Measurements from ENCODE around the gene RPS19. TPM values are rescaled to one million over a fixed set of nuclear protein-coding genes. Genes with fewer than 3 reads are reported as not detected.

Gene RPS19
- total RNA-seq, 4 donors from 2014 or later: 1,057 to 2,332 (median 1,706) TPM

DNA sequence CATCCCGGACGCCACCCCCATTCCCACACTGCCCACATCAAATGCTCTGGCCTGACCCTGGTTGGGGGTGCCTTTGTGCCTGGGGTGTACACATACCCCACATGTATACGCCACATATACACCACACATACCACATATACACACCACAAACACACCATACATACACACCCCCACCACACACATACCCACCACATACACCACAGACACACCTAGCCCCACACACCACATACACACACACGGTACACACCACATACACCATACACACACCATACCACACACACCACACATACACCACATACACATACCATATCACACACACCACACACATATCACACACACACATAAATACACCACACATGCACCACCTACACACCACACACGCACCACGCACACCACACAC is 58.0 kb downstream of the RPS19 start:
- H3K27me3 ChIP-seq: peaks cover 91% of the 10 kb centered on the region

DNA sequence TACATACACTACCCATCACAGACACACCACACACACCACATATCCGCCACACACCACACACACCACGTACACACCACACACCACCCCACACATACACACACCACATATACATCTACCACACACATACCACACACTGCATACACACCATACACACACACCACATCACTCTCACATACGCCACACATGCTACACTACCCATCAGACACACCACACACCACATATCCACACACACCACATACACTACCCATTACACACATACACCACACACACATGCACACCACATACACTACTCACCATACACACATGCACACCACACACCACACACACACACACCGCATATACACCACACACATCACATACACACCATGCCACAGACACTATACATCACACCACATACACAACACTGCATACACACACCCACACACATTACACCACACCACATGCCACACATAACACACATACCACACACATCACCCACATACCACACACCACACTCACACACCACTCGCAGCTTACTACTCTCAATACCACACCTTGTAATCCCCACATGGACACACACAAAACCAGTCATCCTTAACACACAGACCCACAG is 58.7 kb downstream of the RPS19 start:
- WGBS: 90% methylated on average over 5 of the region's 5 CpGs
- Histone ChIP-seq H3K36me3 (no peaks in the 10 kb centered on the region), H3K27ac (no peak overlapping the region), H3K9me3 (no peaks in the 10 kb centered on the region), H3K4me3 (no peak overlapping the region), H3K4me1 (peaks cover 6% of the 10 kb centered on the region), H3K27me3 (peaks cover 91% of the 10 kb centered on the region)
- no peak for DNase-seq (ENCODE audit: low spot score in 2 of 2)
- TF ChIP-seq POLR2A (IDR thresholded peaks at IDR 0.05) (no peak), POLR2AphosphoS5 (IDR thresholded peaks at IDR 0.05) (no peak), EP300 (IDR thresholded peaks at IDR 0.05) (no peak)
- TF ChIP-seq, protein P1, sequence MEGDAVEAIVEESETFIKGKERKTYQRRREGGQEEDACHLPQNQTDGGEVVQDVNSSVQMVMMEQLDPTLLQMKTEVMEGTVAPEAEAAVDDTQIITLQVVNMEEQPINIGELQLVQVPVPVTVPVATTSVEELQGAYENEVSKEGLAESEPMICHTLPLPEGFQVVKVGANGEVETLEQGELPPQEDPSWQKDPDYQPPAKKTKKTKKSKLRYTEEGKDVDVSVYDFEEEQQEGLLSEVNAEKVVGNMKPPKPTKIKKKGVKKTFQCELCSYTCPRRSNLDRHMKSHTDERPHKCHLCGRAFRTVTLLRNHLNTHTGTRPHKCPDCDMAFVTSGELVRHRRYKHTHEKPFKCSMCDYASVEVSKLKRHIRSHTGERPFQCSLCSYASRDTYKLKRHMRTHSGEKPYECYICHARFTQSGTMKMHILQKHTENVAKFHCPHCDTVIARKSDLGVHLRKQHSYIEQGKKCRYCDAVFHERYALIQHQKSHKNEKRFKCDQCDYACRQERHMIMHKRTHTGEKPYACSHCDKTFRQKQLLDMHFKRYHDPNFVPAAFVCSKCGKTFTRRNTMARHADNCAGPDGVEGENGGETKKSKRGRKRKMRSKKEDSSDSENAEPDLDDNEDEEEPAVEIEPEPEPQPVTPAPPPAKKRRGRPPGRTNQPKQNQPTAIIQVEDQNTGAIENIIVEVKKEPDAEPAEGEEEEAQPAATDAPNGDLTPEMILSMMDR (IDR thresholded peaks at IDR 0.05): no peak

More for the DNA sequence above, 58.0 kb downstream of the RPS19 start:
- no peak overlapping the region for H3K4me3 ChIP-seq
- no peak overlapping the region for H3K27ac ChIP-seq
- H3K36me3 ChIP-seq: no peaks in the 10 kb centered on the region
- no peak for DNase-seq (ENCODE audit: low spot score in 2 of 2)
- 84% methylated on average over 6 of the region's 6 CpGs for WGBS
- H3K4me1 ChIP-seq: peaks cover 10% of the 10 kb centered on the region
- H3K9me3 ChIP-seq: no peaks in the 10 kb centered on the region
- no peak for TF ChIP-seq POLR2AphosphoS5 (IDR thresholded peaks at IDR 0.05)

DNA sequence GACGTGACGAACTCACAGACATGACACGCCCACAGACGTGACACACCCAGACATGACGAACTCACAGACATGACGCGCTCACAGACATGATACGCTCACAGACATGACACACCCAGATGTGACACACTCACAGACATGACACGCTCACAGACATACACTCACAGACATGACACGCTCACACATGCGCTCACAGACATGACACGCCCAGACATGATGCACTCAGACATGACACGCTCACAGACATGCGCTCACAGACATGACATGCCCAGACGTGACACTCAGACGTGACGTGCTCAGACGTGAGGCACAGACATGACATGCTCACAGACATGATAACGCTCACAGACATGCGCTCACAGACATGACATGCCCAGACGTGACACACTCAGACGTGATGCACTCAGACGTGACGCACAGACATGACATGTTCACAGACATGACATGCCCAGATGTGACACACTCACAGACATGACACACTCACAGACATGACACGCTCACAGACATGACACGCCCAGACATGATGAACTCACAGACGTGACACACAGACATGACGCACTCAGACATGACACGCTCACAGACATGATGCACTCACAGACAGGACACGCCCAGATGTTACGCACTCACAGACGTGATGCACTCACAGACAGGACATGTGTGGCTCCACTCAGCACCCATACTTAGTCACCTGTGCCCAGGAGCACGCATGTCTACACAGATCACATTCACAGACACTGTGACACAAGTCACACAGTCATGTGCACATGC is 60.1 kb downstream of the RPS19 start:
- DNase-seq (ENCODE audit: low spot score in 2 of 2): no peak
- Histone ChIP-seq H3K27me3 (peaks cover 93% of the 10 kb centered on the region), H3K27ac (no peak overlapping the region), H3K4me1 (peaks cover 3% of the 10 kb centered on the region), H3K36me3 (no peaks in the 10 kb centered on the region), H3K9me3 (no peaks in the 10 kb centered on the region), H3K4me3 (no peak overlapping the region)
- 80% methylated on average over 22 of the region's 33 CpGs for WGBS
- TF ChIP-seq POLR2A (IDR thresholded peaks at IDR 0.05) (no peak), POLR2AphosphoS5 (IDR thresholded peaks at IDR 0.05) (no peak), EP300 (IDR thresholded peaks at IDR 0.05) (no peak)
- TF ChIP-seq, protein P1 (IDR thresholded peaks at IDR 0.05): no peak

DNA sequence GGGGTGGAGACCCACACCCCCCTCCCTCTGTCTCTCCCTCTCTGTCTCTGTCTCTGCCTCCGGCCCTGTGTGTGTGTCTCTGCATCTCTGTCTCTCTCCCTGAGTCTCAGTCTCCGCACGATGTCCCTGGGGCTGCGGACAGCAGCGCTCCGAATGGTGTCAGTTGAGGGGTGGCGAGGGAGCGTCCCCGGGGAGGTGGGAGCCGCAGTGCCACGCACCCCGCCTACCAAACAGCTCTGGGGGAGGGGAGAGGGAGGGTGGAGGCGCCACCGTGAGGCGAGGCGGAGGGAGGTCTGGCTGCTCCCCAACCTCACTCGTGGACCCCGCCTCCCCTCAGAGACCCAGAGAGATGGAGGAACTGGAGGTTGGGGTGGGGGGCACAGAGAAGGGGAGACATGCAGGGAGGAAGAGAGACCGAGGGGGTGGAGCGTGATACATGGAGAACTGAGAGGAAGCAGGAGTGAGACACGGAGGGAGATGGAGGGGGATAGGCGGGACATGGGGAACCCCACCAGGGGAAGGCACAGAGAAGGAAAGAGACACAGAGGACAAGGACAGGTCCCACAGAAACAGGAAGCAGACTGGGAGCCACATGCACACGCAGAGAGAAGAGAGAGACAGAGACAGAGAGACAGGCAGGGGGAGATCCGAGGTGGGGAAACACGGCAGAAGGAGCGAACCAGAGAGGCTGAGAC is 61.0 kb downstream of the RPS19 start:
- DNase-seq (ENCODE audit: low spot score in 2 of 2): no peak
- no peak overlapping the region for H3K27ac ChIP-seq
- H3K4me1 ChIP-seq: no peaks in the 10 kb centered on the region
- no peaks in the 10 kb centered on the region for H3K9me3 ChIP-seq
- no peaks in the 10 kb centered on the region for H3K36me3 ChIP-seq
- TF ChIP-seq, protein P1 (IDR thresholded peaks at IDR 0.05): no peak
- TF ChIP-seq POLR2AphosphoS5 (IDR thresholded peaks at IDR 0.05) (no peak), POLR2A (IDR thresholded peaks at IDR 0.05) (no peak), EP300 (IDR thresholded peaks at IDR 0.05) (no peak)
- no peak overlapping the region for H3K4me3 ChIP-seq
- peaks cover 93% of the 10 kb centered on the region for H3K27me3 ChIP-seq
- WGBS: 4% methylated on average over 16 of the region's 26 CpGs

DNA sequence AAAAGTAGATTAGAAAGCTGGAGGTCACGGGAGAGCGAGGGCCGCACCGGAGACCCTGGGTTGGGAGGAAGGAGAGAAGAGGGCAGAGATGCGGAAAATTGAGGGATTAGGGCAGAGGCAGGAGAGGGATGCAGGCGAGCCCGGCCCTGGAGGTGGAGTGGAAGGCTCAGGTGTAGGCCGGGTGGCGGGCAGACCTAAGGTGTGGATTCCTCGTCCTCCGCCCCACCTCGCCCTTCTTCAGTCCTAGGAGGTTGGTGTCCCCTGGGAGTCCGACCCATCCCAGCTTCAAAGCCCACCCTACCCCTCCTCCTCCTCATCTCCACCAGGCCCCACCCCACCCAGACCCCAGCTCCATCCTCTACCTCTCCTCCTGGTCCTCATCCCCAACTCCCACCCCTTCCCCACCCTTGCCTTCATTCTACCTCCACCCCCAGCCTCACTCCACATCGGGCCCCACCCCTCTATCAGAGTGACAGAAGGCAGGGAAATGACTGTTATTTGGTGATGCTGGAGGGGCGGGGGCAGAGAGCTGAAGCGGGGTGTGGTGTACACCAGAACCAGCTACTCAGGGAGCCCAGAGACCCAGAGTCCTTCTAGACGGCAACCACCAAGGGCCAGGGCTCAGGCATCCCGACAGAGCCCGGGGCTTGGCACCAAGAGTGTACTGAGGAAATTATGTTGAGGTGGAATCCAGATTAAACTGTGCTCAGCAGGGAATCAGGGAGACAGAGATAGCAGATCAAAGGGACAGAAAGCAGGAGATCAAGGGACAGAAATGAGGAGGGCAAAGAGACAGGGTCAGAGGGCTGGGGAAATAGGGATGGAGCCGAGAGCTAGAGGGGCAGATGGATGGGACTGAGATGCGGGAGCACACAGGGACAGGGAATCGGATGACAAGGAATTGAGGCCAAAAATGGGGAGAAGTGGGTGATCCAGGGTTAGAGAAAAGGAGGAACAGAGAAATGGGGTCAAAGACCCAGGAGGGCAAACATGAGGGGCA is 61.8 kb downstream of the RPS19 start:
- Histone ChIP-seq H3K36me3 (no peaks in the 10 kb centered on the region), H3K4me3 (no peak overlapping the region), H3K27me3 (peaks cover 92% of the 10 kb centered on the region), H3K9me3 (no peaks in the 10 kb centered on the region), H3K27ac (no peak overlapping the region), H3K4me1 (no peaks in the 10 kb centered on the region)
- no peak for TF ChIP-seq POLR2AphosphoS5 (IDR thresholded peaks at IDR 0.05)
- WGBS: 13% methylated on average over 22 of the region's 22 CpGs
- no peak for DNase-seq (ENCODE audit: low spot score in 2 of 2)

Other genes with a start within 250 kb of the RPS19 start
- 1 to 10 TPM in 1 of 4 donors, not detected in 3; 1.9 TPM for gene CEACAM4, start 233.2 kb upstream of the RPS19 start, total RNA-seq
- gene CEACAM7, start 172.0 kb upstream of the RPS19 start, total RNA-seq: 1 to 10 TPM in 3 of 4 donors, under 1 TPM in 1; 0.86 to 9.1 (median 4.6) TPM
- gene CEACAM5, start 151.6 kb upstream of the RPS19 start, total RNA-seq: 10 to 100 TPM in 2 of 4 donors, 1 to 10 TPM in 2; 4.1 to 19.6 (median 14.0) TPM
- 10 to 100 TPM in 3 of 4 donors, 1 to 10 TPM in 1; 6.0 to 26.2 (median 16.8) TPM for gene CEACAM6, start 104.7 kb upstream of the RPS19 start, total RNA-seq
- gene CEACAM3, start 63.7 kb upstream of the RPS19 start, total RNA-seq: under 1 TPM in 1 of 4 donors, not detected in 3; 0.64 TPM
- gene LYPD4, start 15.6 kb upstream of the RPS19 start, total RNA-seq: not detected
- gene DMRTC2, start 15.2 kb upstream of the RPS19 start, total RNA-seq: not detected
- 1 to 10 TPM in 1 of 4 donors, not detected in 3; 3.0 TPM for gene CD79A, start 17.0 kb downstream of the RPS19 start, total RNA-seq
- gene ARHGEF1, start 22.9 kb downstream of the RPS19 start, total RNA-seq: 100 to 1,000 TPM in 1 of 4 donors, 10 to 100 TPM in 3; 61.0 to 173 (median 72.1) TPM
- under 1 TPM in 2 of 4 donors, not detected in 2; 0.21 to 0.72 TPM for gene ERFL, start 68.2 kb downstream of the RPS19 start, total RNA-seq
- gene RABAC1, start 99.1 kb downstream of the RPS19 start, total RNA-seq: 100 to 1,000 TPM in 3 of 4 donors, 10 to 100 TPM in 1; 75.2 to 137 (median 125) TPM
- not detected for gene ATP1A3, start 134.0 kb downstream of the RPS19 start, total RNA-seq
- 1 to 10 TPM in 3 of 4 donors, under 1 TPM in 1; 0.68 to 2.3 (median 1.1) TPM for gene GRIK5, start 210.0 kb downstream of the RPS19 start, total RNA-seq
- gene ZNF574, start 215.9 kb downstream of the RPS19 start, total RNA-seq: 10 to 100 TPM; 31.1 to 42.9 (median 33.5) TPM

Data from suprapubic skin (tissue), 4 donors.